ENCODE results near the gene INPP5A.

INPP5A gene

GRCh38 chr10:132685101-132685891 lies 147.7 kb downstream of the INPP5A start:
- in situ Hi-C loops (cut with MboI; ENCODE audit: low pct_unique_long_range_greater_than_20kb, low sequenced_read_pairs), result no loop called here
- DNase-seq, result peak; percentile 6

GRCh38 chr10:132685921-132686680 lies 148.5 kb downstream of the INPP5A start:
- in situ Hi-C loops (cut with MboI; ENCODE audit: low pct_unique_long_range_greater_than_20kb, low sequenced_read_pairs), result no loop called here

GRCh38 chr10:132687181-132687892 lies 149.8 kb downstream of the INPP5A start:
- DNase-seq, result no peak
- in situ Hi-C loops (cut with MboI; ENCODE audit: low pct_unique_long_range_greater_than_20kb, low sequenced_read_pairs), result no loop called here

More at GRCh38 chr10:132685921-132686680, 148.5 kb downstream of the INPP5A start:
- no peak for DNase-seq

GRCh38 chr10:132687893-132688579 lies 150.4 kb downstream of the INPP5A start:
- no peak for DNase-seq
- in situ Hi-C loops (cut with MboI; ENCODE audit: low pct_unique_long_range_greater_than_20kb, low sequenced_read_pairs), result no loop called here

GRCh38 chr10:132688580-132689420 lies 151.2 kb downstream of the INPP5A start:
- in situ Hi-C loops (cut with MboI; ENCODE audit: low pct_unique_long_range_greater_than_20kb, low sequenced_read_pairs), result no loop called here
- DNase-seq, result no peak

DNA sequence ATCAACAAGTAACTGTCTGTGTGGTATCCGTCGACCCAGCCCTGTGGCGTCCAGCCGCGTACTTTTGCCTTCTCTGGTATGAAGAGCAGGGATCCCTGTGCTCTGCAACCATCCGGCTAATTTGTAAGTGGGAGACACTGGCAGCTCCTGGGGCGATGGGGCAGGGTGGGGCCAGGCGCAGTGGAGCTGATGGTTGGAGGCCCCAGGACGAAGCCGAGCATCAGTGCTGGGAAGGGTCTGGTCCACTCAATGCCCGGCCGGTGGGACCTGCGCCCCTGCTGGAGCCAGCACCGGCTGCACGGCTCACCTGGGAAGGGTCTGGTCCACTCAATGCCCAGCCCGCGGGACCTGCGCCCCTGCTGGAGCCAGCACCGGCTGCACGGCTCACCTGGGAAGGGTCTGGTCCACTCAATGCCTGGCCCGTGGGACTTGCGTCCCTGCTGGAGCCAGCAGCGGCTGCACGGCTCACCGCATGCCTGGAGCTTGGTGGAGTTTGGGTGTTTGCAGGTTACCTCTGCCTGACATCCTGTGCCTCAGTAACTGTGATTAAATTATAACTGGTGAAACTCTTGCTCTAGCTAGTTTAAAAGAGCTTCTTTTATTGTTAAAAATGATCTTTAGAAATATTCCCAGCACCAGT lies 152.3 kb downstream of the INPP5A start:
- DNase-seq, result no peak
- in situ Hi-C loops (cut with MboI; ENCODE audit: low pct_unique_long_range_greater_than_20kb, low sequenced_read_pairs), result no loop called here

DNA sequence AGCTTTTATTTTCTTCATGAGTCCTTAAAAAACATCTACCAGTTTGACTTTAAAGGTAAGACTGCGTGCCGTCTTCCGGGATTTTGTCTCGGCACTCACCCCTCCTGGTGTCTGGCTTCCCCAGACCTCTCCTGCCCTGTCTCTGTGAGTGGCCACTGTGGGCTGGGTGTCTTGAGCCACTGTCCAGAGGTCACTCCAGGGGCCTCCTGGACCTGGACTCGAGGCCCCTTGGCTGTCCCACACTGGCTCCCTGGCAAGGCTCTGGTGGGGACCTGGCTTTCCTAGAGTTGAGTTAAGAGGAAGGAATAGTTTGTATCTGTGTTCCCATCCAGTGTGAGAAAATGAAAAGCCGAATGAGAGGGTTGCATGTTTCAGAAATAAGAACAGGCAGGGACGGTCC lies 152.8 kb downstream of the INPP5A start:
- in situ Hi-C loops (cut with MboI; ENCODE audit: low pct_unique_long_range_greater_than_20kb, low sequenced_read_pairs), result no loop called here
- no peak for DNase-seq

DNA sequence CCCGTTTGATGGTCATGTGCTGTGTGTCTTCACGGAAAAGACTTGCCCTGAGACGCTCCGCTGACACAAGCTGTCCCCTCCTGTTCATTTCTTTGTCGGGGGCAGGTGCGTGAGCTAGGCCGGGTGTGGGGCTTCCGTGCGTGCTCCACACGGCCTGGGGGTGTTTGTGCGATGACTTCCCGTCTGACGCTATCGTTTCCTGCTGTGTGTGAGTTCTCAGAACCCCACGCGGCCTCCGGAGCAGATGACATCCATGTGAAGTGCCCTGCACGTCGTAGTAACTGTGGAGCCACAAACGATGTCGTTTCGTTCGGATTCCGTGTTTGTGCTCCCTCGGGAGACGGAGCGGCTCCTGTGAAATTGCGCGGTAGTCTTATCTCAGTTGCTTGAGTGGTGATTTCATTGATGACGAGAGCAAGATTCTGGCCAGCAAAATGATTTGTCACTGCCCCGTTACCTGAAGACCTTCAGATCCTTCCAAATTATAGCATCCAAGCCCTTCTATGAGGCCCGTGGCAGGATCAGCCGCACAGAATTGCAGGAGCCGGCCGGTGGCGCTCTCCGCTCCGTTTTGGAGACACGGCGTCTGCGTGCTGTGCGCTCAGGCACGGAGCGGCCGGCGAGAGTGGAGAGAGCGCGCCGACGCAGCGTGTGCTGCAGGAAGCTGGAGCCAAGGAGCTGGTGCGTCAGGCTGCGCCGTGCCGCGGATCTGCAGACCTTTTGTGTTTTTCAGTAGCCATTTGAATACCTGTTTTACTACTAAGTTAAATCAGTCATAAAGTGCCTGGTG lies 153.4 kb downstream of the INPP5A start:
- no peak for DNase-seq
- in situ Hi-C loops (cut with MboI; ENCODE audit: low pct_unique_long_range_greater_than_20kb, low sequenced_read_pairs), result no loop called here

DNA sequence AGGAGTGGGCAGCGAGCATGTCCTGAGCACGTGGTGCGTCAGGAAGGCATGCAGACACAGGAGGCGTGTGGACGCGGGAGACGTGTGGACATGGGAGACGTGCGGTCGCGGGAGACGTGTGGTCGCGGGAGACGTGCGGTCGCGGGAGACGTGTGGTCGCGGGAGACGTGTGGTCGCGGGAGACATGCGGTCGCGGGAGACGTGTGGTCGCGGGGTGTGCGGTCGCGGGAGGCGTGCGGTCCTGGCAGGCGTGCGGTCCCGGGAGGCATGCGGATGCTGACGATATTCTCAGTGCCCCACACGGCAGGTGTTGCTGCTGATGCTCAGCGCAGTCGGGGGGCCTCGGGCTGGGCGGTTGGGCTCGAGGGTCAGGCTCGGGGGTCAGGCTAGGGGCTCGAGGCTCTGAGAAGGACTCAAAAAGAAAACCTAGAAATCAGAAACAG lies 154.1 kb downstream of the INPP5A start:
- no peak for DNase-seq

DNA sequence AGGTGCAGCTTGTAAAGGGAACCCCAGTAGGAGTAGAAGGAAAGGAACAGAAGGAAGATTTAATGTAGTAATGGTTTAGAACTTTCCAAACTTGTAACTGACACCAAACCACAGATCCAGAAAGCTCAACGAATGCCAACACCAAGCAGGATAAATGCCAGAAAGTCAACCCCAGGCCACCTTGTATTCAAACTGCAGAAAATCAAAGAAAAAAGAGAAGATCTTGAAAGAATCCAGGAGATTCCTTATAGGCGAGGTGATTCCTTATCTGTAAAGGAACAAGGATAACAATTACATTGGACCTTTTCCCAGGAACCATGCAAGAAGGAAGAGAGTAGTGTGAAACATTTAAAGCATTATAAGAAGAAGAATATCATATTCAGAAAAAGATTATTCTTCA lies 154.7 kb downstream of the INPP5A start:
- DNase-seq, result no peak
- in situ Hi-C loops (cut with MboI; ENCODE audit: low pct_unique_long_range_greater_than_20kb, low sequenced_read_pairs), result no loop called here

More for the DNA sequence above, 154.1 kb downstream of the INPP5A start:
- in situ Hi-C loops (cut with MboI; ENCODE audit: low pct_unique_long_range_greater_than_20kb, low sequenced_read_pairs), result no loop called here

- in situ Hi-C loops (cut with MboI; ENCODE audit: low pct_unique_long_range_greater_than_20kb, low sequenced_read_pairs), result no loop called here
- no peak for DNase-seq
Observed at GRCh38 chr10:132693676-132694075, 156.1 kb downstream of the INPP5A start.

- no peak for DNase-seq
- in situ Hi-C loops (cut with MboI; ENCODE audit: low pct_unique_long_range_greater_than_20kb, low sequenced_read_pairs), result no loop called here
Observed at GRCh38 chr10:132696204-132696603, 158.6 kb downstream of the INPP5A start.

DNA sequence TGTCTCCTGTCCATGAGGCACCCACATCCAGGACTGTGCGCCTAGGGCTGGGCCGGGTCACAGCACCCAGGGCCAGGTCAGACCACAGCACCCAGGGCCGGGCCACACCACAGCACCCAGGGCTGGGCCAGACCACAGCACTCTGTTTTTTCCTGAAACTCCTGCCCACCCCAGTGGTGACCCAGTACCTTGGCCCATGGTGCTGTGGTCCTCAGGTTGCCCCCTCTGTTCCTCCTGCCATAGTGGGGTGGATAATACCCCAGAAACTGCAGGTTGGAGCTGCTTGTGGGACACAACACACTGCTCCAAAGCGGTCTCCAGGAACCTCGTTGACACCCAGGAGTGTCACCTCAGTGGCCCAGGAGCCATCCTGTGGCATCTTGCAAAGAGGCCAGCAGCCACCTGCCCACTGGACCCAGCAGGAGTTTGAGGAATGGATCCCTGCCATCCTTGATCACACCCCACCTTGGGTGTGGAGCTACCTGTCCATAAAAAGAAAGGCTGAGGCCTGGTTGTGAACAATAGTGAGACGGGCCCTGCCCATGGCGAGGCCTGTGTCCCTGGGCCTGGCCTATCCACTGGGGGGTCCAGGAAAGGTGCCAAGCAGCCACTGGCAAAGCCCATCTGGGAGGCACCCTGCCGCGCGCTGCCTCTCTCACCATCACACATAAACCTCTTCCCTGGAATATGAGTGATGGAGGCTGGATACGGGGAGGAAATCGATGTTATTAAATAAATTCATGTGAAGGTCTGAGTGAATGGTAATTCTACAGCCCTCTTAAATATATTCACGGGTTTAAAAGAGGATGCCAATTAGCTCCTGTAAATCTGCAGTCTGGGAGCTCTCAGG lies 159.4 kb downstream of the INPP5A start:
- in situ Hi-C loops (cut with MboI; ENCODE audit: low pct_unique_long_range_greater_than_20kb, low sequenced_read_pairs), result no loop called here
- no peak for DNase-seq

DNA sequence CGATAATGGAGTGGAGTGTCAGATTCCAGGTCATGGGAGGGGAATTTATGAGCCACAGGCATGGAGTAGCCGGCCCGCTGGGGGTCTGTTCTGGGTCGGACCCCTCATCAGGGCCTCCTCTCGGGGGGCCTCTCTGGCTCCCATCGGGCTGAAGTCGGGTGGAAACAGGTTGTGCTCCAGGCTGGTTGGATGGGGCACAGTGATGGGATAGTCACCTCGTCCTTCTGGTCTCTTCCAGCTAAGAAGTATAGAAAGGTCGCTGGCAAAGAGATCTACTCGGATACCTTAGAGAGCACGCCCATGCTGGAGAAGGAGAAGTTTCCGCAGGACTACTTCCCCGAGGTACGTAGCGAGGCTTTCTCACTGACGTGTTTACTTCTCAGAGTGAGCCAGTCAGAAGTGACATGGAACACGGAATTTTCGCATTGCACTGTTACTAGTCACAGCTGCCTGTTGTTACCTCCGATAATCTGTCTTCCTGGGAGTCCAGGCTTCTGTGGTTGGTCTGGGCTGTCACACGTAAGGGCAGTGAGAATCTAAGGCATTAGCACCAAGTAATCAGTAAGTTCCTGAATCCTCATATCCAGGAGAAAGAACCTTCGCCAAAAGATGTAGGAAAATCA lies 160.1 kb downstream of the INPP5A start:
- in situ Hi-C loops (cut with MboI; ENCODE audit: low pct_unique_long_range_greater_than_20kb, low sequenced_read_pairs), result no loop called here
- DNase-seq, result no peak

GRCh38 chr10:132698211-132698751 lies 160.7 kb downstream of the INPP5A start:
- in situ Hi-C loops (cut with MboI; ENCODE audit: low pct_unique_long_range_greater_than_20kb, low sequenced_read_pairs), result no loop called here
- no peak for DNase-seq
